B cell (primary cell): Measurements from ENCODE around the gene RSAD1. TPM values are rescaled to one million over a fixed set of nuclear protein-coding genes. Genes with fewer than 3 reads are reported as not detected.

ENCODE experiments used
- ATAC-seq: fragments of 200-7000 bp; cut with Tn5 transposase; one replicate; pipeline ENCODE4 v1.10.0; 2021; ENCODE audit warnings: low read depth, mild to moderate bottlenecking, moderate number of reproducible peaks, moderate library complexity
- CTCF ChIA-PET: fragments of 350-600 bp; sonication (Branson Sonifier 250); formaldehyde crosslinking; loops from one replicate; lab custom pipeline; 2021; ENCODE audit warnings: antibody characterized with exemption, inconsistent platforms; lab: Charles Lee
- POLR2A ChIA-PET: fragments of 350-600 bp; sonication (Branson Sonifier 250); formaldehyde crosslinking; loops from one replicate; lab custom pipeline; 2021; ENCODE audit warnings: antibody characterized with exemption; lab: Charles Lee
- DNase-seq: peaks from one replicate; pipeline ENCODE4 v3.0.0; 2013
- H2AFZ ChIP-seq: 2 replicates; pipeline ENCODE4 v1.6.1; 2012; ENCODE audit warnings: mild to moderate bottlenecking, low read depth, low read length; ENCODE audit not compliant: insufficient read depth, poor library complexity, severe bottlenecking
- H3K27ac ChIP-seq, 2 donors: 1 replicate in 1 of 2; 2 replicates in 1 of 2; pipeline ENCODE4 v1.5.1; 2012 to 2013; ENCODE audit warnings: low read length in 2 of 2, mild to moderate bottlenecking in 2 of 2, moderate library complexity in 1 of 2
- H3K27me3 ChIP-seq, 4 experiments: fragments of 200-600 bp in 1 of 4; sonication (generic) in 1 of 4; replicated peaks in 1 of 4; 1 replicate in 2 of 4; 2 replicates in 2 of 4; pipeline versions ENCODE4 v1.6.1 to v1.7.0; 2013 to 2016; ENCODE audit warnings: low read length in 3 of 4, mild to moderate bottlenecking in 2 of 4, mixed read lengths in 1 of 4, moderate library complexity in 1 of 4; ENCODE audit not compliant: insufficient read depth in 4 of 4, control insufficient read depth in 3 of 4; ENCODE audit errors: control extremely low read depth in 1 of 4
- H3K36me3 ChIP-seq, 2 experiments: replicated peaks in 1 of 2; 1 replicate in 1 of 2; 2 replicates in 1 of 2; pipeline versions ENCODE4 v1.6.1 to v1.7.1; 2013; ENCODE audit warnings: low read length in 1 of 2; ENCODE audit not compliant: insufficient read depth in 2 of 2, control insufficient read depth in 1 of 2; ENCODE audit errors: control extremely low read depth in 1 of 2, extremely low read depth in 1 of 2
- H3K4me1 ChIP-seq, 2 donors: fragments of 200-600 bp in 1 of 2; sonication (generic) in 1 of 2; 1 replicate in 1 of 2; 2 replicates in 1 of 2; pipeline versions ENCODE4 v1.5.1 to v1.6.1; 2013 to 2017; ENCODE audit warnings: low read length in 2 of 2; ENCODE audit not compliant: control insufficient read depth in 2 of 2, insufficient read depth in 2 of 2
- H3K4me2 ChIP-seq: replicated peaks from 2 replicates; pipeline ENCODE3; 2012; ENCODE audit warnings: mild to moderate bottlenecking, low read depth, low read length; ENCODE audit not compliant: poor library complexity, severe bottlenecking
- H3K4me3 ChIP-seq, 5 experiments: fragments of 200-600 bp in 1 of 5; sonication (generic) in 1 of 5; 1 replicate in 3 of 5; 2 replicates in 2 of 5; pipeline versions ENCODE4 v1.5.1 to v1.7.0; 2011 to 2016; ENCODE audit warnings: low read length in 4 of 5, mild to moderate bottlenecking in 4 of 5, low read depth in 2 of 5, control low read depth in 1 of 5, moderate library complexity in 1 of 5; ENCODE audit not compliant: insufficient read depth in 1 of 5; ENCODE audit errors: control extremely low read depth in 1 of 5, extremely low read depth in 1 of 5
- H3K79me2 ChIP-seq: fragments of 200-600 bp; sonication (generic); one replicate; pipeline ENCODE4 v1.6.0; 2016; ENCODE audit warnings: low read length; ENCODE audit not compliant: control insufficient read depth, insufficient read depth
- H3K9ac ChIP-seq: fragments of 200-600 bp; sonication (generic); 2 replicates; pipeline ENCODE4 v1.6.1; 2017; ENCODE audit warnings: mild to moderate bottlenecking, low read length, moderate library complexity
- H3K9me3 ChIP-seq, 3 donors: one replicate each; pipeline versions ENCODE4 v1.6.1 to v1.7.1; 2013; ENCODE audit warnings: low read length in 2 of 3; ENCODE audit not compliant: control insufficient read depth in 2 of 3, insufficient read depth in 1 of 3; ENCODE audit errors: control extremely low read depth in 1 of 3
- H4K20me1 ChIP-seq: 2 replicates; pipeline ENCODE4 v1.6.0; 2012; ENCODE audit warnings: mild to moderate bottlenecking, low read length; ENCODE audit not compliant: insufficient read depth, control insufficient read depth, poor library complexity, severe bottlenecking
- H3K27ac Mint-ChIP-seq: one replicate; pipeline ENCODE4 v1.8.0; 2021; ENCODE audit warnings: mixed read lengths
- H3K27me3 Mint-ChIP-seq: one replicate; pipeline ENCODE4 v1.8.0; 2021; ENCODE audit warnings: mixed read lengths
- H3K4me1 Mint-ChIP-seq: one replicate; pipeline ENCODE4 v1.8.0; 2021; ENCODE audit warnings: mixed read lengths
- H3K4me3 Mint-ChIP-seq: one replicate; pipeline ENCODE4 v1.8.0; 2021; ENCODE audit warnings: mixed read lengths
- H3K9me3 Mint-ChIP-seq: one replicate; pipeline ENCODE4 v1.8.0; 2022; ENCODE audit warnings: mixed read lengths; ENCODE audit not compliant: insufficient read depth
- EZH2 ChIP-seq: IDR thresholded peaks from 2 replicates; pipeline ENCODE4 v1.6.1; 2012; ENCODE audit warnings: borderline replicate concordance, low read depth, mild to moderate bottlenecking, moderate library complexity, low read length; ENCODE audit not compliant: insufficient read depth, poor library complexity, severe bottlenecking
- WGBS: methylation state at CpG from one replicate; pipeline ENCODE4 v1.1.5; 2013; ENCODE audit warnings: missing lambda C conversion rate; ENCODE audit not compliant: insufficient coverage; 5-methylcytosine and 5-hydroxymethylcytosine counted together
- intact Hi-C: fragments of 100-400 bp; cut with micrococcal nuclease; formaldehyde crosslinking; loops from one replicate; pipeline ENCODE4 v1.10.0; 2022
- polyA plus RNA-seq: library from polyadenylated mRNA; depleted of rRNA; stranded (reverse); fragments of >200 nt; gene quantifications from 2 replicates; pipeline ENCODE4 v1.2.3, GENCODE V29; 2012
- total RNA-seq, 2 donors: library from RNA; stranded (reverse); fragments of 120-200 nt in 1 of 2; gene quantifications; 1 replicate in 1 of 2; 2 replicates in 1 of 2; pipeline versions ENCODE4 v1.2.3 to v1.2.4, GENCODE V29; 2013 to 2022
- TF ChIP-seq, protein P1 (sequence below): fragments of 200-600 bp; IDR thresholded peaks from one replicate; pipeline ENCODE4 v1.8.0; 2022; ENCODE audit warnings: antibody characterized with exemption, mild to moderate bottlenecking

Gene RSAD1
- total and polyA plus RNA-seq, 2 donors (not counting 1 experiment from before 2014, with no cell fraction given), result 53.4 to 63.9 TPM

- TF ChIP-seq, protein P1, sequence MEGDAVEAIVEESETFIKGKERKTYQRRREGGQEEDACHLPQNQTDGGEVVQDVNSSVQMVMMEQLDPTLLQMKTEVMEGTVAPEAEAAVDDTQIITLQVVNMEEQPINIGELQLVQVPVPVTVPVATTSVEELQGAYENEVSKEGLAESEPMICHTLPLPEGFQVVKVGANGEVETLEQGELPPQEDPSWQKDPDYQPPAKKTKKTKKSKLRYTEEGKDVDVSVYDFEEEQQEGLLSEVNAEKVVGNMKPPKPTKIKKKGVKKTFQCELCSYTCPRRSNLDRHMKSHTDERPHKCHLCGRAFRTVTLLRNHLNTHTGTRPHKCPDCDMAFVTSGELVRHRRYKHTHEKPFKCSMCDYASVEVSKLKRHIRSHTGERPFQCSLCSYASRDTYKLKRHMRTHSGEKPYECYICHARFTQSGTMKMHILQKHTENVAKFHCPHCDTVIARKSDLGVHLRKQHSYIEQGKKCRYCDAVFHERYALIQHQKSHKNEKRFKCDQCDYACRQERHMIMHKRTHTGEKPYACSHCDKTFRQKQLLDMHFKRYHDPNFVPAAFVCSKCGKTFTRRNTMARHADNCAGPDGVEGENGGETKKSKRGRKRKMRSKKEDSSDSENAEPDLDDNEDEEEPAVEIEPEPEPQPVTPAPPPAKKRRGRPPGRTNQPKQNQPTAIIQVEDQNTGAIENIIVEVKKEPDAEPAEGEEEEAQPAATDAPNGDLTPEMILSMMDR, result no peak
- TF ChIP-seq EZH2, result no peak
- H3K4me1 Mint-ChIP-seq, result peaks cover 24% of the 10 kb centered on the region
- H3K27ac Mint-ChIP-seq, result no peak overlapping the region
- Histone ChIP-seq H3K36me3 (peaks cover 6 to 43% of the 10 kb centered on the region in 2 experiments), H3K4me2 (no peak overlapping the region), H3K4me1 (peaks cover 13 to 22% of the 10 kb centered on the region in 2 donors), H3K79me2 (no peaks in the 10 kb centered on the region), H3K4me3 (no peak overlapping the region), H4K20me1 (peaks cover 8% of the 10 kb centered on the region), H3K9ac (no peak overlapping the region), H2AFZ (no peak overlapping the region), H3K9me3 (no peaks in the 10 kb centered on the region), H3K27me3 (peaks cover 0 to 4% (median 0%) of the 10 kb centered on the region in 4 experiments), H3K27ac (no peak overlapping the region)
- no peak overlapping the region for H3K4me3 Mint-ChIP-seq
- intact Hi-C loops, result loop anchor here (5.0 kb wide), 1 partner anchor 216 kb away; no protein-coding TSS in a partner anchor
- H3K9me3 Mint-ChIP-seq, result no peaks in the 10 kb centered on the region
- WGBS, result no CpG with 5 or more reads among the region's 4 CpGs
- H3K27me3 Mint-ChIP-seq, result no peaks in the 10 kb centered on the region
- no peak for DNase-seq
- ATAC-seq, result no peak
- CTCF ChIA-PET, result interaction anchor here (0.6 to 4.1 kb wide), 8 partner anchors 8 to 213 kb away, joined by 3 to 19 read pairs (median 5); partner anchors contain the start of gene LRRC59
- POLR2A ChIA-PET, result no interaction called here
Observed at GRCh38 chr17:50481648-50482047, 3.0 kb downstream of the RSAD1 start.

- no peak overlapping the region for H3K27ac ChIP-seq
- H3K36me3 ChIP-seq, result peaks cover 6 to 43% of the 10 kb centered on the region in 2 experiments
- ChIA-PET CTCF (interaction anchor here (0.8 to 4.1 kb wide), 6 partner anchors 10 to 213 kb away, joined by 3 to 19 read pairs (median 6); partner anchors contain the start of gene LRRC59), POLR2A (no interaction called here)
- Mint-ChIP-seq H3K27ac (no peak overlapping the region), H3K9me3 (no peaks in the 10 kb centered on the region), H3K4me1 (peaks cover 24% of the 10 kb centered on the region), H3K4me3 (no peak overlapping the region), H3K27me3 (no peaks in the 10 kb centered on the region)
- peaks cover 0 to 4% (median 0%) of the 10 kb centered on the region in 4 experiments for H3K27me3 ChIP-seq
- H3K79me2 ChIP-seq, result no peaks in the 10 kb centered on the region
- TF ChIP-seq EZH2, result no peak
- TF ChIP-seq, protein P1, result no peak
- ATAC-seq, result no peak
- 96% methylated on average over 20 of the region's 23 CpGs for WGBS
- DNase-seq, result no peak
- no peak overlapping the region for H3K4me3 ChIP-seq
- no peak overlapping the region for H3K4me2 ChIP-seq
- H2AFZ ChIP-seq, result no peak overlapping the region
- H3K9me3 ChIP-seq, result no peaks in the 10 kb centered on the region
- intact Hi-C loops, result loop anchor here (5.0 kb wide), 1 partner anchor 215 kb away; no protein-coding TSS in a partner anchor
- H4K20me1 ChIP-seq, result peaks cover 8% of the 10 kb centered on the region
- no peak overlapping the region for H3K9ac ChIP-seq
- peaks cover 13 to 22% of the 10 kb centered on the region in 2 donors for H3K4me1 ChIP-seq
Observed at GRCh38 chr17:50482110-50482509, 3.5 kb downstream of the RSAD1 start.
